Activated CD4-positive, alpha-beta T cell treated with anti-CD3 and anti-CD28 coated beads, Interleukin-2, amount 50 U/mL, for 16 hours (primary cell): ENCODE data around the gene BBS9.
A peak's percentile ranks its signal among the peaks of the same experiment; 100 is the strongest.
"Not testable (repeated sequence)": the region's sequence is repeated elsewhere in the genome, so short reads cannot be mapped to it uniquely, and the experiment has no call there.

Source experiments
- DNase-seq: peaks from one replicate; pipeline ENCODE4 v3.0.0-alpha.2; 2020

The BBS9 gene

DNA sequence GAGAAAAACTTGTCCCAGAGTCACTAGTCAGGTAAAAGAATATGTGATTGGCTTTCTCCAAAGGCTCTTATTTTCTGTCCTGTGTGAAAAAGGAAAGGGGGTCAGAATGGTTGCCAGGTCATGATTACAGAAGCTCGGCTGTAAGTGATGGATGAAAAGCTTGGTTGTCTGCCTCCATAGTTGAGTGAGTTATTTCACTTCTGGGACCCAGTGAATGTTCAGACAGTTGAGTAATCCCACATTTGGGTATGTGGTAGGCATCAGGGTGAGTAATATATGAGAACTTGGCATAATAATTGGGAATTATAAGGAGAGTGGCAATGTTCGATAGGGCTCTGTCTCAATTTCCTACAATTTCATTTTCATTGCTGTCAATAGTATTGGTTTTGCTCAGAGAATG is 72.5 kb downstream of the BBS9 start:
- no peak for DNase-seq

DNA sequence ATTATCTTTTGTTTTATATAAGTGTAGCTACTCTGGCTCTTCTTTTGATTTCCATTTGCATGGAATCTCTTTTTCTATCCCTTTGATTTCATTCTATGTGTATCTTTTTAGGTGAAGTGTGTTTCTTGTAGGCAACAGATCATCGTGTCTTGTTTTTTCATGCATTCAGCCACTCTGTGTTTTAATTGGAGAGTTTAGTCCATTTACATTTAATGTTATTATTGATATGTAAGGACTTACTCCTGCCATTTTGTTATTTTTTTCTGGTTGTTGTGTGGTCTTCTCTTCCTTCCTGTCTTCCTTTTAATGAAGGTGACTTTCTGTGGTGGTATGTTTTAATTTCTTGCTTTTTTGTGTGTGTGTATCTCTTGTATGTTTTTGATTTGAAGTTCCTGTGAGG is 81.6 kb downstream of the BBS9 start:
- DNase-seq: no peak

DNA sequence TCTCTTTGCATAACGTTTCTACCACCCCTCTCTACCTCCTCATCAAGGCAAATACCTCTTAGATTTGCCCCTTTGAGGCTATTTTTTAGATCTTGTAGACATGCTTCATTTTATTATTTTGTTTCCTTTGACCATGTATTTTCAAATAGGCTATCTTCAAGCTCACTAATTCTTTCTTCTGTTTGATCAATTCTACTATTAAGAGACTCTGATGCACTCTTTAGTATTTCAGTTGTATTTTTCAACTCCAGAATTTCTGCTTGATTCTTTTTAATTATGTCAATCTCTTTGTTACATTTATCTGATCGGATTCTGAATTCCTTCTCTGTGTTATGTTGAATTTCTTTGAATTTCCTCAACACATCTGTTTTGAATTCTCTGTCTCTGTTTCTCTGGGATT is 82.8 kb downstream of the BBS9 start:
- DNase-seq: no peak

DNA sequence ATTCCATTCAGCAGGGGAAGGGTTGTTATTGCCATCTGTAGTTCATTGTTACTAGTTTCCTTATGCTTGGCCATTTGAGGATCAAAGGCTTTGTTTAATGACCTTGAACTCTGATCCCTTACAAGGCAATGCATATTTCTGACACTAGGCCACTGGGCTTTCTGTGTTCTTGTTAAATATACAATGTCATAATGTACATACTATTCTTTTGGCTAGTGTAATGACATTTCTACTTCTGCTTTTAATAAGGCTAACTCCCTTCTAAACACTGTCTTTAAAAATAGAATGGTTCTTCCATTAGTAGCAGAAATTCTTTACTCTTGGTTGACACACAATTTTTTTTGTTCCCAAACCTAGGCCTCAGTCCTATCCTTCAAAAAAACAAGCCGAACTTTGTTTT is 86.6 kb downstream of the BBS9 start:
- DNase-seq: no peak

DNA sequence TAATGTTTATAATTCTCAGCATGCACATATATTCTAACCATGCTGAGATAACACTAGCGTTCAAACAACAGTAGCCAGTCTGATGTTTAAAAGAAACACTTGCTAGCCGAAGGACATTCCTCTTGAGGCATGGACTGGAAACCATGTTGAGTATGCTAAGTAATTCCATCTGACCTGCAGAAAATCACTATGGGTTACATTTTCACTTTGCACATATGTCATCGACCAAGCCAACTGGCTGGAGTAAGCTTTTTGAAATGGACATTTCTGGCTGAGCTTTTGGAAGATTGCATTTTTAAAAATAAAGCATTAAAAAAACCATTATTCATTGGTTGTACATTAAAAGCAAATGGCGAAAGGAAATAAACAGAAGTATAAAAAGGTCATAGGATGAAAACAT is 88.2 kb downstream of the BBS9 start:
- no peak for DNase-seq

DNA sequence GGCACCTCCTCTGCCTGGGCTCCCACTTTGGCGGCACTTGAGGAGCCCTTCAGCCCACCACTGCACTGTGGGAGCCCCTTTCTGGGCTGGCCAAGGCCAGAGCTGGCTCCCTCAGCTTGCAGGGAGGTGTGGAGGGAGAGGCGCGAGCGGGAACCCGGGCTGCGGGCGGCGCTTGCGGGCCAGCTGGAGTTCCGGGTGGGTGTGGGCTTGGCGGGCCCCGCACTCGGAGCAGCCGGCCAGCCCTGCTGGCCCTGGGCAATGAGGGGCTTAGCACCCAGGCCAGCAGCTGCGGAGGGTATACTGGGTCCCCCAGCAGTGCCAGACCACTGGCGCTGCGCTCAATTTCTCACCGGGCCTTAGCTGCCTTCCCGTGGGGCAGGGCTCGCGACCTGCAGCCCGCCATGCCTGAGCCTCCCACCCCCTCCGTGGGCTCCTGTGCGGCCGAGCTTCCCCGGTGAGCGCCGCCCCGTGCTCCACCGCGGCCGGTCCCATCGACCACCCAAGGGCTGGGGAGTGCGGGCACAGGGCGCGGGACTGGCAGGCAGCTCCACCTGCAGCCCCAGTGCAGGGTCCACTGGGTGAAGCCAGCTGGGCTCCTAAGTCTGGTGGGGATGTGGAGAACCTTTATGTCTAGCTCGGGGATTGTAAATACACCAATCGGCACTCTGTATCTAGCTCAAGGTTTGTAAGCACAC is 89.6 kb downstream of the BBS9 start:
- not testable (repeated sequence) for DNase-seq

DNA sequence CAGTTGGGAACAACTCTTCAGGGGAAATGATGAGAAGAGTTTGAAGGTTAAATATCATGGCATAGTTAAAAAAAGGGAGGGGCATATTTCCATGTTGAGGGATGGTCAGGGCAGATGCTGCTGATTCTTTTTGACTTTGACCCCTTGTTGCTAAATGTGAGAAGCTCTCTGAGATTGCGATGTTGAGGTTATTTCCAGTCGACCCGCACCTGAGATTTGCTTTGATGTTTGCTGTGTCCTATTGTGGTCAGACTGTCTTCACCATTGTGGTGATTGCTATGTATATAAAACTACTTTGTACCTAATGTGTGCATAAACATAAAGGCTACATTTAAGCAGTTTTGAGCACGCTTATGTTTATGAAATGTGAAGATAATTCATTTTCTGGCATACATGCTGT is 90.9 kb downstream of the BBS9 start:
- no peak for DNase-seq

DNA sequence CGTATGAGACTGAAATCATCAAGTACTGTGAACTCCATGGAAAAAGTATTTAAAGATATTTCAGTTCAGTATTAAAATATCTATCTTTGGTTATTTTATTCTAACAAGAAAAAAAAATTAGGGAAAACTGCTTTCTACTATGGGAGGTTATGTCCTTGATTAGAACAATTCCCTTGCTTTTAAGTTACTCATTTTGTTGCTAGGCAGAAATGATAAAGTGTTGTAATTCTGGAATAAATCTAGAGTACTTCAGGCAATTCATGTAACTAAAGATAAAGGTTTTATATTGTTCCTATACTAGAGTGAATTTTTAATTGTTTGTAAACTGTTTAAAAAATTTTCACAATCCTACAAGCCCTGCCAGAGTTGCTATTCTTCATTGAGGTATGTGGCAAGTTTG is 92.0 kb downstream of the BBS9 start:
- DNase-seq: no peak

DNA sequence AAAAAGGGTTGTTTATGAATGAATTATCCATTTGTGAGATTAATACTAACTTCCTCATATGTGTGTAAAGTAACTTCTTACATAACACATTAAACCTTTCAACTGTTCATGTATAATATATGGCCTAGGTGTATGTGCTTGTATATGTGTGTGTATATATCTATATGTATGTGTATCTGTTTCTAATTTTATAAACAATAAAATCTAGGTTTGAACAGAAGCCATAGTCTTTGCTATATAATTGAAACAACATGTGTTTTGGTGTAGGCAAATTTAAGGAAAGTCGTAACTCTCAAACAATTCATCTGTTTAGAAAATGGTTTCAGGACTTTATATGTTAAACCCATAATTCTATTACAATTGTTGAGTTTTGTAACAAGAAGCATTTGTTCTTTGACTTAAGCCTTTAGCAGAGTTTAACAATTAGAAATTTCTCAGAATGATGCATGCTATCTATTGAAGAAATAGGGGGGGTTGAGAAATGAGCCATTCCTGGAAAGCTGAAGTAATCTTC is 103.3 kb downstream of the BBS9 start:
- peak; percentile 2 for DNase-seq

DNA sequence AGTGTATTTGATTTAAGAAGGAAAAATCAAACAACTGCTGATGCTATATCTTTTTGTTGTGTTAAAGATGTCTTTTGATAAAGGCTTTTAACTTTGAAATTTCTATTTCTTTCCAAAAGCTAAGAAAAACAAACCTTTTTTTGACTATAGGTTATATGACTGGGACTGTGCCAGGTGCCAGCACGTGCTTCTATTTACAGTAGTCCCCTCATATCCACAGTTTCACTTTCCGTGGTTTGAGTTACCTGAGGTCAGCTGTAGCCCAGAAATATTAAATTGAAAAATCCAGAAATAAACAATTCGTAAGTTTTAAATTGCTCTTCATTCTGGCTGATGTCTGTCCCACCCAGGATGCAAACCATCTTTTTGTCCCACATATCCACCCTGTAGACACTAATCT is 104.3 kb downstream of the BBS9 start:
- no peak for DNase-seq

DNA sequence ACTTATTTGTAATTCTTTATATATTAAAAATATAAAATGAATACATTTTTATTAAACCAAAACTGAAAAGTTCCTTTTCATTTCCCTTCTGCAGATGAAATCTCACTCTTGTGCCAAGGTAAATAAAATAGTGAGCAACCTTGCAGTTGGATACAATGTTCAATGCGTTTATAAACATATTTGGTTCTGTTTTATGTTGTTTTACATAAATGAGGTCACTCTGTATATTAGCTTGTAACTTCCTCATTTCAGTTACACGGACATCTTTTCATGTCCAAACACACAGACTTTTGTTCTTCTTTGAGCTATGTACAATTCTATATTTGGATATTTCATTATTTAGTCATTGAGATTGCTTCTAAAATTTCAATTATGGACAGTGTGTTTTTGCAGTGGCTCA is 107.7 kb downstream of the BBS9 start:
- DNase-seq: no peak

DNA sequence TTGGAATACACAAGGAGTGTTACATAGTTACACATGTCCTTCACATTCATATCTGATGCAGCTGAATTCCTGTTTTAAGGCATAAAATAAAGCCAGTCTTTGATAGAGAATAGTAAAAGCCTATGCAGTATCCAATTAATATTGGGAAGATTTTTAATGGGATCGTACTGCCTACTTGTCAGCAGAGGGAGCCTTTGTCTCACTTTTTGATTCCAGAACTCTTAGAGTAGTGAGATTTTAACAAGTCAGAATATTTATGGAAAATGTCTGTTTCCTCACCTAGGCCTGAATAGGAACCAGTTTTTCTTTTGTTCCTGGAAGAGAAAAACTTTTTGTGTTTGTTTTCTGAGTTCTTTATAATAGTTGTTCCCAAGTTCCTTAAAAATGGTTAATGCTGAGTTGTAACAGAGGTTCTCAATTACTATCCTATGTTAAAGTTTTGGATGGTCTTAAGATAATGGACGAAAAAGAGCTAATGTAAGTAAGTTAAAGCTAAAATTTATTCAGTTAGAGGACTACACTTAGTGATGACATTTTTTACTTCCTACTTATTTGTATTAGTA is 114.0 kb downstream of the BBS9 start:
- DNase-seq: peak; percentile 28

DNA sequence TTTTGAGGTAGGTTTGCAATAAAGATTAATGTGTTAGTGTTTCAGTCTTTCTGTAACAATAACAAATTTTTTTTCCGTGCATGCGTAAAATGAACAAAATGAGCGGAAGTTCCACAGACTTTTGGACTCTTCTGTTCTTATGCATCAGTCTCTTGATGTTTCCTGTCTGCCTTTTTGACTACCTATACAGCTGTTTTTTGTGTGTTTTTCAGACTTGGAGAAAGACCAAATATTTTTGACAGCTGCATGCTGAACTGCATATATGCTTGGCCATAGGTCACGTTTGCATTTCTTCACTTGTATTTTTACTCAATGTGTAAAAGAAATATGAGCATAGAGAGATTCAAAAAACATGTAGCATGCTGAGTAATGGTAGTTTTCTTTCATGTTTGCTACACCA is 119.3 kb downstream of the BBS9 start:
- DNase-seq: no peak

DNA sequence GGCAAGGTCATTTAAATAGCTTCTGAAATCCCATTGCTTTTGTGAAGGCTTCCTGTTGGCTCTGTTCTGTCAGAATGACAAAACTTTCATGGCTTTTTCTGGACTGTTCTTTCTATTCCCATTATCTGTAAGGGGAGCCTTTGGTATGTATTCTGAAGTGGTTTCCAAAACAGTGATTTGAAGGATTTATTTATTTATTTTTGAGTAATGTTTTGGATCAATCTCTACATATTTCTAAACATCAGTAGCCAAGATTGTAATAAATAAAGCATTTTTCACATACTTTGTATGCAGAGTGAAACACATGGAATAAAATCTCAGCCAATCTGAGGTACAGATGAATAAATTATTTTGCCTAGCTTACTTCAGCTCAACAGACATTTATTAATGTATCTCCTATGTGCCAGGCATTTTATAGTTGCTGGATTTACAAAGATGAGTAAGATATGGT is 121.1 kb downstream of the BBS9 start:
- no peak for DNase-seq

DNA sequence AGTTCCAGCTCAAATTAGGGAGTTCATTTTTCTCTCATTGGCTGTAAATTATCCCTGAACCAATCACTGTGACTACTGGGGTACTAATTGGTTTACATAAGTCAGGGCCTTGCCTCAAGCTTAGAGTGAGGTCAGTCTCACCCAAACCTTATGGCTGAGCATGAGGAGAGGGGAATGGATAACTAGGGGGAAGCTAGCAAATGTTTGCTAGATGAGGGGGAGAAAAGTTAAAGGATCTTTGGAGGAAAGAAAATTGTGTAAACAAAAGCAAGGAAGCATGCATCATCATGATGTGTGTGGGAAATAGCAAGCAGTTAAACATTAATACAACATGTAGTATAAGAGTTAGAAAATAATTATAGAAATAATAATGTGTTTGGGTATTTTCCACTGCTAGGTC is 121.9 kb downstream of the BBS9 start:
- DNase-seq: no peak

DNA sequence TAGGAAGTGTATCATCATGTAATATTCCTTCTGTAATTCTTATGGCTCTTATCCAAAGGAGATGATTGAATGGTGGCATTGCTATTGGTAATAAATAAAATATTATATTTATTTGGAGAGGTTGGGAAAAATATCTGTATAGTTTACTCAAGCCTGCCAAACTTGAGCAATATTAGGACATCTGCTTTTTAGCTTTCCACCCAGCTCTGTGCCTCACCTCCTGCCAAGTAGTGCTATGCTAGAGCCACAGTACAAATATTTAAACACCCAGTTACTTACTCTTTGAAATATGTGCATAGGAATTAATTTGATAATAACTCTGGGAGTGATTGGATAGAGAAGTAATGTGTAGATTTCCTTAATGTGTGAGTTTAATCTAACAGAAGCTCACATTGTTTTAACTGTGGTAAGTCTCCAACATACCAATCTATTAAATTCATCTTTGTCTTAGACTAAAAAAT is 129.2 kb downstream of the BBS9 start:
- no peak for DNase-seq

DNA sequence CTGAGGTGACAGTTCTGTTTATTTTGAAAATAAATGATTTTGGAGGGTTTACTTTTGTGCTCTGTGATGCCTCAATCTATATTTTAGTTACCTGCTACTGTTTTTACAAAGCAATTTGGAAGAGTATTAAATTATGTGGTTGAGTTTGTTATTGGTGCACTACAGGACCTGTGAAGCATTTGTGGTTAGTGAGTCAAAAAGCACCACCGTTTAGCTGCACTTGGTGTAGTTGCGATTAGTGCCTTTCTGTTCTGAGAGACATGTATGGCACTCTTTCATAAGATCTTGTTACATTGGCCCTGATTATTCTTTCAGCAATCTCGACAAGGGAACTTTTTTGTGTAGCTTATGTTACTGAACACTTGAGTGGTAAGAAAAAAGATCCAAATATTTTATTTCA is 132.2 kb downstream of the BBS9 start:
- DNase-seq: peak; percentile 73

DNA sequence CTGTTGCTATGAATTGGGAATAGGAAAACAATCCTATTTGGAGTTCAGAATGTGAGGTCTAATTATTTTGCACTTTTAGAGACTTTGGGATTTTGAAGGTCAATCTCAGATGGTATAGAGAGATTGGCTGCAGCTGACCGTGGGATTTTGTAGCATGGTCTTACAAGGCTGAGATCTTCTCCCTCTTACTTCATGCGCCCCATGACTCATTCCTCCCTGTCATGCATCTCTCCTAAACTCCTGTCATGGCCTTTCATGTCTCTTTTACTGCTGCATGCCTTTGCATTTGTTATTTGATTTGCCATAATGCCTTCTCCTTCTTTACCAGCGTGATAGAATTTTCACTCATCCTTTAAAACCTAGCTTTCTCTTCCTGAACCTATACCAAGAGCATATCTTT is 133.1 kb downstream of the BBS9 start:
- DNase-seq: no peak

DNA sequence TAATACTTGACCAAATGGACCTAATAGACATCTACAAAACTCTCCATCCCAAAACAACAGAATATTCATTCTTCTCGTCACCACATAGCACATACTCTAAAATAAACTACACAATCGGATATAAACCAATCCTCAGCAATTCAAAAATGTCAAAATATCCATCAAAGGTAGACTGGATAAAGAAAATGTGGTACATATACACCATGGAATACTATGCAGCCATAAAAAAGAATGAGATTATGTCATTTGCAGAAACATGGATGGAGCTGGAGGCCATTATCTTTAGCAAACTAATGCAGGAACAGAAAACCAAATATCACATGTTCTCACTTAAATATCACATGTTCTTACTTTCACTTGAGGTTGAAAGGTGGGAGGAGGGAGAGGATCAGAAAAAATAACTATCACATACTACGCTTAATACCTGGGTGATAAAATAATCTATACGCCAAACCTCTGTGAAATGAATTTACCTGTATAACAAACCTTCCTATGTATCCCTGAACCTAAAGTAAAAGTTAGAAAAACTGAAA is 142.5 kb downstream of the BBS9 start:
- not testable (repeated sequence) for DNase-seq

DNA sequence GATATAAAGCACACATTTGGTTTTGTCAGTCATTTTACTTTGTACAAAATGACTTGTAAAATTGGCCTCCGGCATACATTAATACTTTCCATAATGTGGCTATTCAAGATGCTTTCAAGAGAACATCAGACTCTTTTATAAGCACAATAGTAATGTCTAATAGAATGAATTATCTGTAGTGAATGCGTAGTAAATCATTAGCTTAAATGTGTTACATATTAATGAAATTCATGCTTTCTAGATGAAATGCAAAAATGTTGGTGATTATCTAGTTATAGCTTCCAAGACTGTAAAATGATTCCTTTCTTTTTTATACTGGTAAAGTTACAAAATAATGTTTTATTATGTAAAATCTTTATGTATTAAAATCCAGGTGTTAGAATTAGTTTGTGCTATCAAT is 144.0 kb downstream of the BBS9 start:
- DNase-seq: no peak

DNA sequence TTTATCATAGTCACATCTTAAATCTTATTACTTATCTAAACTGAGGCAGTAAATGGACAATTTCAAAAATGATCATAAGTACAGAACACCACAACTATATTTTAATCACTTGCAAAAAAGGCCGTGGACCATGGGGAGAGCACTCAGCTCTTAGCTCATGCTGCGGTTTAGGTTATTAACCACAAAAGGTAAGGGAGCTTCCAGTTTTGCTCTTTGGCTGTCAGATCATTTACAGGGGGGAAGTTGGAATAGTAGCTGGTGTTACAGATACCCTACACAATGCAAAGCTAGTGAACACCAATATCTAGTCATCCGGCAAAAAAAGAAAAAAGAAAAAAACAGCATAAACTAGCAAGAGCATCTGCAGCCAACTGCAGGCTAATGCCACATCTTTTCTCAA is 147.0 kb downstream of the BBS9 start:
- no peak for DNase-seq

DNA sequence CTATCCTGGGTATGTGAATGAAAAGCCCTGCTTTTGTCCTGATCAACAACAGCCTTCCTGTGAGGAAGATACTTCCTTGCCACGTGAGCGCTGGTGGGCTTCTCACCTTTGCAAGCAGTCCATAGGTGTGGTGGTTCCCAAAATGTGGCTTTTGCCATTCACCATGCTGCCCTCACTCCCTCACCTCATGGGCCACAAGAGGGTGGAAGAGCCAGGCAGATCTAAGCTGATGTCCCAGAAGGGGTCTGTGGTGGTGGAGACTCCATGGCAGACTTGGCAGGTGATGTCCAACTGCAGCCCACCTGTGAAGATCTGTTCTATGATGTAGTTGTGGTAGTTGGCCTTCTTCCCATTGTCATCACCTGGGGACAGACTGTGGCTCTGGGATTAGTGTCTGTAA is 147.4 kb downstream of the BBS9 start:
- DNase-seq: no peak

DNA sequence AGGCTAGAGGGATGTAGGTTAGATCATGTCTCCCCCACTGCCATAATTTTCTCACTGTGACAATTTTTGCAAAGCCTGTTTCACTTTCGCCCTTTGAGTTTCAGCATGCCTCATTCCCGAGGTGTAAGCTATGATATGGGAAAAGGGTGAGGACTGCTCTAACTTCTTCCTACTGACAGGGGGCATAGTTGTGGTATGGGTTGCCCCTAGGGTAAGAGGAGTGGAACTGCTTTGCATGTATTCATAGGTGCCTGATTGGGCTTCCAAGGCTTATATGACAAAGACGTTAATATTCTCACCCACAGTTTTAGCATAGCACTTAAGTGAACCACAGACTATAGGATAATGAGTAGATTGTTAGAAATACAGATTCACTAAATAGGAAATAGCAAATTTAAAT is 148.7 kb downstream of the BBS9 start:
- DNase-seq: no peak

DNA sequence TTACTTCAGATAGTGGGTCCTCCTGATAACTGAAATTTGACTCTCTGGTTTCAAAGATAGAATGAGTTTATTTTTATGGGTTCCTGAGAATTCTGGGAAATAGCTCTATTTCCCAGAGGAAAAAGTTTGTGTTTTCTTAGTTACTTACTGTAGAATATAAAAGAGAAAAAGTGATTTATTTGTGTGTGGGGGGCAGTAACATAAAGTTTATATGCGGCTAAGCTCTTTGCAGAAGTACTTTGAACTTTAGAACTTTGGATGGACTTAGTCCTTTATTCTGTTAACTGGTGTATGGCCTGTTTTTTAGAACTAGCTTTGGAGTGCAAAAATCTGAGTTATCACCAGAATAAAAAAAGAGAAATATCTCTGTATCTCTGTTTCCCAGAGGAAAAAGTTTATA is 157.1 kb downstream of the BBS9 start:
- DNase-seq: no peak

DNA sequence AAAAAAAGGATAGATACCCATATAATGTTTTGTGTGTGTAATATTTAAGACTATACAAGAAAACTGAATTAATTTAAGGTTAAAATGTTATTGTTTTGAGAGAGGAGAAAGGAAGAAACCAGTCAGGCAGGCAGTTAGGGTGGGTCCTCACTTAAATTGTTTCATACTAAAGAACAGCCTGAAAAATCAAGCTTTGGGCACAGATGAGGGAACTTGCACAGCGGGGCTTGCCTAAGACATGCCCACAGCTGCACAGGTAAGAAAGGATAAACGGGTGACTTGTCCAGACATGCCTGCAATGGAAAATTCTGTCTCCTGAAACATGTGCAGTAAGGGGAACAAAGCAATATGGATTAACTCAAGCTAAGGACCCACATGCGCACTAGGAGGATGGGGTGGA is 158.4 kb downstream of the BBS9 start:
- no peak for DNase-seq
